H1 (cell line): ENCODE data around the gene SYNDIG1. TPM values are rescaled to one million over a fixed set of nuclear protein-coding genes. Genes with fewer than 3 reads are reported as not detected.

ENCODE experiments used
- CTCF ChIA-PET: fragments of 300-600 bp; sonication (Branson Sonifier 250); formaldehyde crosslinking; loops from one replicate; lab custom pipeline; 2021; ENCODE audit not compliant: partially characterized antibody; lab: Charles Lee
- POLR2A ChIA-PET: fragments of 300-600 bp; sonication (Branson Sonifier 250); formaldehyde crosslinking; loops from one replicate; lab custom pipeline; 2021; ENCODE audit warnings: inconsistent platforms; ENCODE audit not compliant: partially characterized antibody; lab: Charles Lee
- DNase-seq, 2 experiments: peaks; one replicate each; pipeline versions ENCODE4 v3.0.0 to v3.0.0-alpha.2; 2010 to 2022; ENCODE audit warnings: low spot score in 2 of 2, low read depth in 1 of 2, mixed read lengths in 1 of 2
- FAIRE-seq: peaks from 2 replicates; lab custom pipeline; 2011; peaks lifted over from hg19 to GRCh38; lab: Jason Lieb, UNC
- H2AFZ ChIP-seq: 2 replicates; pipeline ENCODE4 v1.8.1; 2012; ENCODE audit warnings: low read length, inconsistent platforms
- H2AK5ac ChIP-seq: 2 replicates; pipeline ENCODE4 v1.6.1; 2013; ENCODE audit warnings: low read depth, low read length
- H2BK120ac ChIP-seq: replicated peaks from 2 replicates; pipeline ENCODE3; 2013; ENCODE audit warnings: low read depth, low read length, inconsistent platforms
- H2BK12ac ChIP-seq: 2 replicates; pipeline ENCODE4 v1.6.1; 2013; ENCODE audit warnings: low read depth, low read length
- H2BK15ac ChIP-seq: 2 replicates; pipeline ENCODE4 v1.6.1; 2013; ENCODE audit warnings: low read length
- H2BK20ac ChIP-seq: 2 replicates; pipeline ENCODE4 v1.6.1; 2013; ENCODE audit warnings: low read length
- H2BK5ac ChIP-seq: 2 replicates; pipeline ENCODE4 v1.6.1; 2013; ENCODE audit warnings: low read depth, low read length
- H3K14ac ChIP-seq: 2 replicates; pipeline ENCODE4 v1.6.1; 2013; ENCODE audit warnings: inconsistent platforms; ENCODE audit not compliant: insufficient read length
- H3K18ac ChIP-seq: 2 replicates; pipeline ENCODE4 v1.6.1; 2013; ENCODE audit warnings: low read length; ENCODE audit errors: extremely low read depth
- H3K23ac ChIP-seq: 2 replicates; pipeline ENCODE4 v1.6.1; 2013; ENCODE audit warnings: inconsistent platforms; ENCODE audit not compliant: insufficient read length
- H3K23me2 ChIP-seq: 2 replicates; pipeline ENCODE4 v1.6.1; 2013; ENCODE audit warnings: low read depth, low read length
- H3K27ac ChIP-seq: 2 replicates; pipeline ENCODE4 v1.6.1; 2011; ENCODE audit warnings: low read depth, low read length, inconsistent platforms
- H3K27me3 ChIP-seq, 4 experiments: replicated peaks in 1 of 4; 1 replicate in 1 of 4; 2 replicates in 3 of 4; pipeline versions ENCODE4 v1.6.1 to v1.8.1; 2011 to 2013; ENCODE audit warnings: low read length in 3 of 4, mild to moderate bottlenecking in 3 of 4, inconsistent platforms in 2 of 4, mixed read lengths in 2 of 4, moderate library complexity in 1 of 4; ENCODE audit not compliant: control insufficient read depth in 3 of 4, insufficient read depth in 3 of 4; ENCODE audit errors: extremely low read depth in 1 of 4
- H3K36me3 ChIP-seq, 4 experiments: 2 replicates each; pipeline versions ENCODE4 v1.6.1 to v1.8.1; 2011 to 2013; ENCODE audit warnings: mild to moderate bottlenecking in 4 of 4, low read length in 3 of 4, moderate library complexity in 2 of 4, control low read depth in 1 of 4, inconsistent platforms in 1 of 4; ENCODE audit not compliant: insufficient read depth in 4 of 4, control insufficient read depth in 2 of 4
- H3K4ac ChIP-seq: replicated peaks from 2 replicates; pipeline ENCODE3; 2013; ENCODE audit warnings: low read length, low read depth, mixed read lengths, inconsistent platforms; ENCODE audit not compliant: insufficient read length
- H3K4me1 ChIP-seq, 4 experiments: replicated peaks in 1 of 4; 1 replicate in 1 of 4; 2 replicates in 3 of 4; pipeline versions ENCODE4 v1.6.1 to v1.8.1; 2011 to 2013; ENCODE audit warnings: low read length in 3 of 4, inconsistent platforms in 2 of 4, mixed read lengths in 1 of 4; ENCODE audit not compliant: insufficient read depth in 4 of 4, control insufficient read depth in 3 of 4
- H3K4me2 ChIP-seq, 2 experiments: 2 replicates each; pipeline versions ENCODE4 v1.6.1 to v1.8.1; 2011 to 2013; ENCODE audit warnings: low read depth in 2 of 2, low read length in 2 of 2, control low read depth in 1 of 2, inconsistent platforms in 1 of 2, mild to moderate bottlenecking in 1 of 2; ENCODE audit not compliant: insufficient read depth in 1 of 2
- H3K4me3 ChIP-seq, 4 experiments: fragments of 200-600, 300-600 bp in 1 of 4; sonication (generic), shearing (Covaris generic), sonication (Bioruptor Twin) in 1 of 4; 2 replicates each; pipeline versions ENCODE4 v1.5.1 to v1.8.1; 2011 to 2016; ENCODE audit warnings: low read length in 4 of 4, low read depth in 3 of 4, control low read depth in 2 of 4, inconsistent platforms in 2 of 4, mild to moderate bottlenecking in 2 of 4, mixed read lengths in 1 of 4, moderate library complexity in 1 of 4; ENCODE audit not compliant: insufficient read depth in 2 of 4; ENCODE audit errors: extremely low read depth in 1 of 4
- H3K56ac ChIP-seq: replicated peaks from 2 replicates; pipeline ENCODE3; 2013; ENCODE audit warnings: low read depth, mild to moderate bottlenecking, mixed read lengths, low read length, inconsistent platforms; ENCODE audit not compliant: insufficient read length
- H3K79me1 ChIP-seq: 2 replicates; pipeline ENCODE4 v1.6.1; 2013; ENCODE audit warnings: low read depth, low read length, control low read depth
- H3K79me2 ChIP-seq, 2 experiments: 2 replicates each; pipeline versions ENCODE4 v1.6.1 to v1.8.1; 2012 to 2013; ENCODE audit warnings: low read length in 2 of 2, mild to moderate bottlenecking in 2 of 2, inconsistent platforms in 1 of 2; ENCODE audit not compliant: insufficient read depth in 2 of 2, control insufficient read depth in 1 of 2
- H3K9ac ChIP-seq, 4 experiments: replicated peaks in 1 of 4; 1 replicate in 1 of 4; 2 replicates in 3 of 4; pipeline versions ENCODE4 v1.6.1 to v1.8.1; 2011 to 2013; ENCODE audit warnings: low read depth in 3 of 4, low read length in 3 of 4, control low read depth in 2 of 4, mild to moderate bottlenecking in 2 of 4, moderate library complexity in 2 of 4, inconsistent platforms in 1 of 4; ENCODE audit errors: extremely low read depth in 1 of 4
- H3K9me3 ChIP-seq, 2 experiments: 2 replicates each; pipeline versions ENCODE4 v1.6.1 to v1.8.1; 2012 to 2013; ENCODE audit warnings: mild to moderate bottlenecking in 2 of 2, moderate library complexity in 2 of 2, control low read depth in 1 of 2, inconsistent platforms in 1 of 2, low read depth in 1 of 2, low read length in 1 of 2, mixed read lengths in 1 of 2; ENCODE audit not compliant: insufficient read depth in 2 of 2
- H4K20me1 ChIP-seq, 2 experiments: replicated peaks in 1 of 2; 2 replicates each; pipeline versions ENCODE3 to v1.8.1; 2011 to 2013; ENCODE audit warnings: inconsistent platforms in 2 of 2, low read length in 2 of 2, mild to moderate bottlenecking in 1 of 2; ENCODE audit not compliant: insufficient read depth in 2 of 2, control insufficient read depth in 1 of 2
- H4K5ac ChIP-seq: 2 replicates; pipeline ENCODE4 v1.6.1; 2013; ENCODE audit warnings: low read length, low read depth, mixed read lengths, inconsistent platforms; ENCODE audit not compliant: insufficient read length
- H4K8ac ChIP-seq: 2 replicates; pipeline ENCODE4 v1.8.0; 2013; ENCODE audit warnings: mild to moderate bottlenecking, moderate library complexity, low read length, inconsistent platforms; ENCODE audit not compliant: insufficient read depth; ENCODE audit errors: extremely low read depth
- H4K91ac ChIP-seq: replicated peaks from 2 replicates; pipeline ENCODE3; 2013; ENCODE audit warnings: low read length, mixed read lengths, inconsistent platforms; ENCODE audit not compliant: insufficient read length
- KDM4A ChIP-seq: IDR thresholded peaks from one replicate; pipeline ENCODE4 v1.7.1; 2012; ENCODE audit warnings: low read depth, mild to moderate bottlenecking, moderate library complexity, low read length, inconsistent platforms; ENCODE audit not compliant: severe bottlenecking
- MAFK ChIP-seq: IDR thresholded peaks from 2 replicates; pipeline ENCODE4 v1.6.1; 2012; ENCODE audit warnings: low read depth, mild to moderate bottlenecking, improper control_type of control experiment, low read length
- SAP30 ChIP-seq: fragments of 300-600 bp; sonication (generic); IDR thresholded peaks from 2 replicates; pipeline ENCODE4 v1.7.1; 2012; ENCODE audit warnings: low read length, moderate library complexity, mild to moderate bottlenecking, inconsistent platforms; ENCODE audit not compliant: insufficient read depth, insufficient replicate concordance
- SIX5 ChIP-seq: IDR thresholded peaks from 2 replicates; pipeline ENCODE4 v1.6.1; 2011; ENCODE audit warnings: mild to moderate bottlenecking, low read depth, low read length
- TBP ChIP-seq: IDR thresholded peaks from 2 replicates; pipeline ENCODE4 v1.6.1; 2011; ENCODE audit warnings: low read depth, low read length, improper control_type of control experiment
- WGBS, 2 experiments: shearing (Covaris generic) in 1 of 2; methylation state at CpG; one replicate each; pipeline versions ENCODE4 v1.1.6 to v1.1.7; 2013 to 2015; ENCODE audit warnings: low lambda C conversion rate in 2 of 2, mixed read lengths in 2 of 2, inconsistent platforms in 1 of 2, low coverage in 1 of 2, missing lambda C conversion rate in 1 of 2; ENCODE audit not compliant: insufficient replicate concordance in 2 of 2, insufficient coverage in 1 of 2, insufficient read length in 1 of 2; ENCODE audit errors: extremely low coverage in 1 of 2, missing lambda C conversion rate in 1 of 2; 5-methylcytosine and 5-hydroxymethylcytosine counted together
- polyA plus RNA-seq, 7 experiments: library from polyadenylated mRNA; depleted of rRNA in 3 of 7; stranded (reverse) in 5 of 7; unstranded in 2 of 7; fragments of >200 nt in 5 of 7; fragments of 200-250 nt in 2 of 7; gene quantifications; 1 replicate in 5 of 7; 2 replicates in 1 of 7; 4 replicates in 1 of 7; pipeline versions ENCODE4 v1.2.1 to v1.2.3, GENCODE V29; 2011 to 2013; ENCODE audit warnings: missing spikeins in 2 of 7, mixed read lengths in 2 of 7
- total RNA-seq: library from RNA; stranded (reverse); fragmentation: NEBNext Ultra II Directional; extraction: Animal tissue kit (Norgen Biotek cat#: 25700); gene quantifications from 2 replicates; pipeline ENCODE4 v1.2.1, GENCODE V29; 2021

SYNDIG1 gene
- total and polyA plus RNA-seq, 2 of the 8 experiments (the other 6 are each of a cell fraction or from before 2014, with no cell fraction given) = 6.5 to 7.8 TPM

DNA sequence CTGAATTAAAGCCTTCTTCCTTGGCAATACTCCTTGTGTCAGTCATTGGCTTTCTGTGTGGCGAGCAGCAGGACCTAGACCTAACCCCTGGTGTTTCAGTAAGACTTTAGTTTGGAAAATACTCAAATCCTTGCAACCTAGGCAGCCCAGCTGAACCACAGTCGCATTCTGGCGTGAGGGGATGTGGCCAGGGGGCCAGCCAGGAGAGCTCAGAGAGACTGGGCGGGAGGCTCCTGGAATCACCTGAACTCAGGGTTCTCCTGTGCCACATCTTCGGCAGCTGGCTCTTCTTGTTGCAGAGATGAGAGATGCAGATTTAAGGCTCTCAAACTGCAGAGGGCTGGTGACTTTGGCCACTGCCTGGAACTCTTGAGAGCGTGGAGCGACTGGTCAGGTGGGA, 102.7 kb downstream of the SYNDIG1 start:
- POLR2A ChIA-PET = no interaction called here
- TF ChIP-seq MAFK = no peak
- no peak for TF ChIP-seq TBP
- TF ChIP-seq SAP30 = no peak
- TF ChIP-seq KDM4A = no peak
- no peak for TF ChIP-seq SIX5
- Histone ChIP-seq H3K4me3 (no peak overlapping the region), H2AK5ac (no peak overlapping the region), H3K36me3 (no peaks in the 10 kb centered on the region), H4K20me1 (peaks cover 1 to 4% of the 10 kb centered on the region in 2 experiments), H3K23ac (no peak overlapping the region), H3K9ac (no peak overlapping the region), H3K27ac (no peak overlapping the region), H3K9me3 (no peaks in the 10 kb centered on the region), H3K4me2 (no peak overlapping the region), H3K79me2 (no peaks in the 10 kb centered on the region), H2BK12ac (no peak overlapping the region), H4K91ac (no peak overlapping the region), H3K18ac (no peak overlapping the region), H2BK120ac (no peak overlapping the region), H2AFZ (no peak overlapping the region), H2BK20ac (no peak overlapping the region), H2BK15ac (no peak overlapping the region), H3K14ac (no peak overlapping the region), H3K56ac (no peak overlapping the region), H4K5ac (no peak overlapping the region), H3K23me2 (no peaks in the 10 kb centered on the region), H2BK5ac (no peak overlapping the region), H3K4me1 (no peaks in the 10 kb centered on the region), H3K4ac (no peak overlapping the region), H3K79me1 (no peaks in the 10 kb centered on the region; the same call in 1 of the 2 replicates), H4K8ac (no peak overlapping the region), H3K27me3 (no peaks in the 10 kb centered on the region)
- 74% methylated on average over 7 of the region's 7 CpGs; no CpG with 5 or more reads in 1 of the 2 experiments for WGBS, 2 experiments
- CTCF ChIA-PET = no interaction called here
- FAIRE-seq (no peak), DNase-seq (peak in 1 of 2 experiments; percentile 33)
